Fibroblast of villous mesenchyme (primary cell): ENCODE measurements around the gene NUDT13. TPM values are rescaled to one million over a fixed set of nuclear protein-coding genes. Genes with fewer than 3 reads are reported as not detected.

ENCODE experiments used
- DNase-seq: peaks from one replicate; pipeline ENCODE4 v3.0.0-alpha.2; 2010; ENCODE audit warnings: low read depth
- H3K4me3 ChIP-seq: 2 replicates; pipeline ENCODE4 v1.5.1; 2011; ENCODE audit warnings: low read depth, mild to moderate bottlenecking, low read length
- total RNA-seq: library from RNA; depleted of rRNA; stranded (reverse); fragments of >200 nt; gene quantifications from 2 replicates; pipeline ENCODE4 v1.2.3, GENCODE V29; 2012
- TF ChIP-seq, protein P1 (sequence below): IDR thresholded peaks from 2 replicates; pipeline ENCODE4 v1.5.1; 2012; ENCODE audit warnings: low read depth, mild to moderate bottlenecking, low read length; ENCODE audit not compliant: insufficient read depth

The NUDT13 gene
- total RNA-seq, 1 donor: 1.7 TPM

GRCh38 chr10:73119457-73119856, 9.2 kb downstream of the NUDT13 start:
- no peak overlapping the region for H3K4me3 ChIP-seq
- DNase-seq: no peak
- TF ChIP-seq, protein P1, sequence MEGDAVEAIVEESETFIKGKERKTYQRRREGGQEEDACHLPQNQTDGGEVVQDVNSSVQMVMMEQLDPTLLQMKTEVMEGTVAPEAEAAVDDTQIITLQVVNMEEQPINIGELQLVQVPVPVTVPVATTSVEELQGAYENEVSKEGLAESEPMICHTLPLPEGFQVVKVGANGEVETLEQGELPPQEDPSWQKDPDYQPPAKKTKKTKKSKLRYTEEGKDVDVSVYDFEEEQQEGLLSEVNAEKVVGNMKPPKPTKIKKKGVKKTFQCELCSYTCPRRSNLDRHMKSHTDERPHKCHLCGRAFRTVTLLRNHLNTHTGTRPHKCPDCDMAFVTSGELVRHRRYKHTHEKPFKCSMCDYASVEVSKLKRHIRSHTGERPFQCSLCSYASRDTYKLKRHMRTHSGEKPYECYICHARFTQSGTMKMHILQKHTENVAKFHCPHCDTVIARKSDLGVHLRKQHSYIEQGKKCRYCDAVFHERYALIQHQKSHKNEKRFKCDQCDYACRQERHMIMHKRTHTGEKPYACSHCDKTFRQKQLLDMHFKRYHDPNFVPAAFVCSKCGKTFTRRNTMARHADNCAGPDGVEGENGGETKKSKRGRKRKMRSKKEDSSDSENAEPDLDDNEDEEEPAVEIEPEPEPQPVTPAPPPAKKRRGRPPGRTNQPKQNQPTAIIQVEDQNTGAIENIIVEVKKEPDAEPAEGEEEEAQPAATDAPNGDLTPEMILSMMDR: no peak

DNA sequence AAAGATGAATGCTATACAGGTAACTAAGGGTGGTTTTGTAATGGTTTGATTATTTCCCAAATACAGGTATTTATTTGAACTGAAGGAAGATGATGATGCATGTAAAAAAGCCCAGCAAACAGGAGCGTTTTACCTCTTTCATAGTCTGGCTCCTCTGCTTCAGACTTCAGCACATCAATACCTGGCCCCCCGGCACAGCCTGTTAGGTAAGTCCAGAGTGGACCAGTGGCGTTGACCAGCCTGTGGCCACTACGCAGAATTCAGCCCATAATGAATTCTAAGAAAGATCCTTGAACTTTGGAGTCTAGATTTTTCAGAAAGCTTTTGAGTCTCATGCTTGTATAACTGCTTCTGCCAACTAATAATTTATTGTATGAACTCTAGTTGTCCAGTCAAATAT, 9.7 kb downstream of the NUDT13 start:
- TF ChIP-seq, protein P1: no peak

GRCh38 chr10:73126343-73126742, 16.1 kb downstream of the NUDT13 start:
- TF ChIP-seq, protein P1: no peak
- H3K4me3 ChIP-seq: no peak overlapping the region
- DNase-seq: no peak

More for the DNA sequence above, 9.7 kb downstream of the NUDT13 start:
- DNase-seq: no peak
- no peak overlapping the region for H3K4me3 ChIP-seq

DNA sequence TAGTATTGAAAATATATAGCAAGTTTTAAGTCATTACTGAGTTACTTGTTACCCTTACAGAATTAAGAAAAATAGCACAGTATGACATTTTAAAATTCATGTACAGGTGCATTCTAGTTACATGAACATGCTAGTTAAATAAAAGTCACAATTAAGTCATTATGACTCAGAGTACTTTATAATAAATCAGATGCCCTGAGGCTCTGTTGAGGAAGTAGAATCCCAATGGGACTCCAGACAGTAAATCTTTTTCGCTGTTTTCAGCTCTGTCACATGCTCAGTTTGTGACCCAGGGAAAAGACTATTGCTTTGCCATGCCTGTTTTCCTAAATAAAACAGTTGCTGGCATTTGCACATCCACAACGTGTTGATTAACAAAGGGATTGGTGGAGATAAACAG, 21.0 kb downstream of the NUDT13 start:
- TF ChIP-seq, protein P1: no peak
- peak; percentile 59 for DNase-seq
- H3K4me3 ChIP-seq: no peak overlapping the region

DNA sequence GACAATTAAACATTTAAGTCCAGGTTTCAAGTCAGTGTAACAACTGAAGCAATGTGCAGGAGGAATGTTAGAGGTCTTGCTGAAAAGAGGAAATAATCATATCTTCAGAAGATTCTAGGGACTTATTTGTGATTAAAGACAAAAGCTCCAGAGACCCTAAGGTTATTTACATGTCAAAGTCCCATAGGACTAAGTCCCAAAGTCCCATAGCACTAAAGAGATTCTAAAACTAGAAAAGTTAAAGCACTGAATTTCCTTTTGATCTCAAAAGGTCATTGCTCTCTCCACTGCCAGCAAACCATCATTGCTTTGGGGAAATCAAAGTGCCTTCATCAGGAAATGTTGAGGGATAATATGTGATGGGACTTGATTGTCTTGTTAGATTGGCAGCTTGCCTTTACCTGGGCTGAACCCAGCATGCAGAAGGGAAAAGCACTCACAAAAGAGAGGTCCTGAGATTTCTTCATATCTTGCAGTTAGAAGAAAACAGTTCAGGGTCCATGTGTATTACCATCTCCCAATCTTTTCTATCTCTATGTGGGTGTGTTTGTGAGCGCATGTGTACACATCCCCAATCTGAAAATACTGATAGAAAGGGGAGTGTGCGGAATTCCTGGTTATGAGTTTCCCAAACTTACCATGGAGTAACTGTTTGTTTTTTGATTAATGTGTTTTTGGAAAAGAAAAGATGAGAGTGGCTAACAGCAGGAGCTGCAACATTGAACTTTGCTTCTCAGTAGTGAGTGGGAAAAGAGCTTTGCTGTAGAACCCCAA, 21.8 kb downstream of the NUDT13 start:
- TF ChIP-seq, protein P1: no peak
- no peak for DNase-seq
- H3K4me3 ChIP-seq: no peak overlapping the region

DNA sequence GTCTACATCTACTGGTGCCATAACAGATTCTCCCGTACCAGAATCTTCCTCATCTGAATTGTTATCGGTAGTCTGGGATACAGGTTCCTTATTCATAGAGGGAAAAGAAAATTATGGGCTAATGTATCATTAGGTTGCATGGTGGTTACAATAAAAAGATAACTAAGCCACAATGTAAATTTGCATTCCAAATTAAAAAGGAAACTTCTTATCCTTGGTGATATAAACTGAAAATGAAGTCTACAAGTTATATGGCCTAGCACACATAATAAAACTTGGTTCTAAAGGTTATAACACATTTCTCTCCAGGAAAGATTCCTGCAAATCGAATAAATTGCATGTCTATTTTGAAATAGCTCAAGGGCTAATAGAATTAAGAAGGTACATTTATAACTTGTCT, 24.5 kb downstream of the NUDT13 start:
- no peak for DNase-seq
- no peak overlapping the region for H3K4me3 ChIP-seq
- TF ChIP-seq, protein P1: no peak

DNA sequence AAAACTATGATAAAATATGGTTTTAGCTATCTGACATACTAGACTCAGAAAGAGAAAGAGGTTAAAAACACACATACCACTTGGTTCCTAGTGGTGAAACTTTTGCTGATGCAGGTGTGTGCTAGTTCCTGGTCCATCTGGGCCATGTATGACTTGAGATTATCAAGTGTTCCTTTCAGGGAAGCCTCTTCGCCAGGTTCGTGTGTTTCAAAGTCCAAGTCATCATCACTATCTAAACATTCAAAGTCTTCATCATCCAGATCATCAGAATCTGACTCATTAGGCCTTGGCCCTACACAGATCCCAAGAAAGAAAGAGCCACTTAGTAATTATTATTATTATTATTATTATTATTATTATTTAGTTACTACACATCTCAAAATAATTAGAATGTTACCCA, 26.4 kb downstream of the NUDT13 start:
- H3K4me3 ChIP-seq: no peak overlapping the region
- no peak for DNase-seq
- TF ChIP-seq, protein P1: no peak
